Loucy (cell line): ENCODE results near the gene PMEL.

Experiments
- H2AFZ ChIP-seq: fragments of 200-600 bp; sonication (generic); 2 replicates; pipeline ENCODE4 v1.6.0; 2016; ENCODE audit warnings: antibody characterized with exemption, mild to moderate bottlenecking, low read length, moderate library complexity
- H3F3A ChIP-seq: fragments of 200-600 bp; 2 replicates; pipeline ENCODE4 v1.6.0; 2016; ENCODE audit warnings: antibody characterized with exemption, low read depth, mild to moderate bottlenecking
- H3K27me3 ChIP-seq: fragments of 200-600 bp; sonication (generic); 2 replicates; pipeline ENCODE4 v1.6.1; 2014; ENCODE audit warnings: low read length, mild to moderate bottlenecking; ENCODE audit not compliant: insufficient read depth, poor library complexity, severe bottlenecking
- H3K36me3 ChIP-seq: fragments of 200-600 bp; sonication (generic); 2 replicates; pipeline ENCODE4 v1.6.1; 2016; ENCODE audit warnings: low read length; ENCODE audit not compliant: insufficient read depth
- H3K4me1 ChIP-seq: fragments of 200-600 bp; sonication (generic); 2 replicates; pipeline ENCODE4 v1.5.1; 2014; ENCODE audit warnings: low read length, mild to moderate bottlenecking; ENCODE audit not compliant: insufficient read depth, poor library complexity, severe bottlenecking
- H3K4me2 ChIP-seq: fragments of 200-600 bp; sonication (generic); 2 replicates; pipeline ENCODE4 v1.6.0; 2014; ENCODE audit warnings: antibody characterized with exemption, low read length, low read depth, mild to moderate bottlenecking; ENCODE audit not compliant: poor library complexity, severe bottlenecking
- H3K4me3 ChIP-seq: fragments of 200-600 bp; sonication (generic); 2 replicates; pipeline ENCODE4 v1.5.1; 2014; ENCODE audit warnings: low read length, mild to moderate bottlenecking, mixed read lengths; ENCODE audit not compliant: poor library complexity, severe bottlenecking
- H3K79me2 ChIP-seq: fragments of 200-600 bp; sonication (generic); 2 replicates; pipeline ENCODE4 v1.6.1; 2014; ENCODE audit warnings: low read length; ENCODE audit not compliant: insufficient read depth
- H3K9ac ChIP-seq: fragments of 200-600 bp; sonication (generic); 2 replicates; pipeline ENCODE4 v1.6.0; 2014; ENCODE audit warnings: mild to moderate bottlenecking, low read depth, low read length, moderate library complexity; ENCODE audit not compliant: poor library complexity, severe bottlenecking
- H3K9me2 ChIP-seq: fragments of 200-600 bp; sonication (generic); replicated peaks from 2 replicates; pipeline ENCODE4 v1.6.1; 2016; ENCODE audit warnings: low read depth, low read length, mixed read lengths
- H3K9me3 ChIP-seq: fragments of 200-600 bp; sonication (generic); 2 replicates; pipeline ENCODE4 v1.6.1; 2014; ENCODE audit warnings: mild to moderate bottlenecking, antibody characterized with exemption, low read length, low read depth; ENCODE audit not compliant: insufficient read depth
- H4K20me1 ChIP-seq: fragments of 200-600 bp; sonication (generic); 2 replicates; pipeline ENCODE4 v1.6.0; 2014; ENCODE audit warnings: antibody characterized with exemption, low read length, mild to moderate bottlenecking; ENCODE audit not compliant: insufficient read depth, poor library complexity, severe bottlenecking
- EZH2phosphoT487 ChIP-seq: fragments of 200-600 bp; IDR thresholded peaks from 2 replicates; pipeline ENCODE4 v1.6.1; 2018; ENCODE audit warnings: antibody characterized with exemption, mild to moderate bottlenecking, moderate library complexity, borderline replicate concordance
- TF ChIP-seq, protein P1 (sequence below): fragments of 200-600 bp; sonication (generic); conservative IDR thresholded peaks from 2 replicates; pipeline ENCODE4 v1.5.1; 2014; ENCODE audit warnings: mild to moderate bottlenecking, antibody characterized with exemption, low read length

PMEL gene

DNA sequence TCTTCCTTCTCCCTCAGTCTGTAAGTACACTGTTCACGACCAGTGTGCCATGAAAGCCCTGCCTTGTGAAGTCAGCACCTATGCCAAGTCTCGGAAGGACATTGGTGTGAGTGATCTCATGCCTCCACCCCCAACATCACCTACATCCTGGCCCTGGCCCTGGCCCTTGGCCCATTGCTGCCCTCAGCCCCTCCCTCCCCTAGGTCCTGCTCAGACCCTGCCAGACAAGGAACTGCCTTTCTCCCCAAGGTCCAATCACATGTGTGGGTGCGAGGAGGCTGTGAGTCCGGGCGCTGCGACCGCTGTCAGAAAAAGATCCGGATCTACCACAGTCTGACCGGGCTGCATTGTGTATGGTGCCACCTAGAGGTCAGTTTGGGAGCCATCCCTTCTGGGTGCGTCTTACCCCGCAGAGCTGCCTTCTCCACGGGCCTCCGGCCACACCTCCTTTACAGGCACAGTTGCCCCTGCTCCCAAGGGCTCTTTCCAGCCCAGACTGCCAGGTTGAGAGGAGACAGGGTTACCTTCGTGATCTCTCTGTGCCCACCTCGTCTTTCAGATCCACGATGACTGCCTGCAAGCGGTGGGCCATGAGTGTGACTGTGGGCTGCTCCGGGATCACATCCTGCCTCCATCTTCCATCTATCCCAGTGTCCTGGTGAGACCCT is 25.6 kb downstream of the PMEL start:
- H3K4me2 ChIP-seq: peak overlapping the region; percentile 21
- no peak overlapping the region for H3K4me3 ChIP-seq
- H3K36me3 ChIP-seq: peaks cover 23% of the 10 kb centered on the region; the same call in 1 of the 2 replicates
- no peaks in the 10 kb centered on the region for H3K9me2 ChIP-seq
- 0 out of 2 replicates have a peak overlapping the region, but pooled peaks have one; percentile 2 for H2AFZ ChIP-seq
- H3K9me3 ChIP-seq: no peaks in the 10 kb centered on the region
- H3K27me3 ChIP-seq: no peaks in the 10 kb centered on the region
- H3K4me1 ChIP-seq: peaks cover 5% of the 10 kb centered on the region
- no peaks in the 10 kb centered on the region for H4K20me1 ChIP-seq
- no peaks in the 10 kb centered on the region for H3F3A ChIP-seq
- H3K79me2 ChIP-seq: no peaks in the 10 kb centered on the region
- no peak overlapping the region for H3K9ac ChIP-seq
- TF ChIP-seq, protein P1, sequence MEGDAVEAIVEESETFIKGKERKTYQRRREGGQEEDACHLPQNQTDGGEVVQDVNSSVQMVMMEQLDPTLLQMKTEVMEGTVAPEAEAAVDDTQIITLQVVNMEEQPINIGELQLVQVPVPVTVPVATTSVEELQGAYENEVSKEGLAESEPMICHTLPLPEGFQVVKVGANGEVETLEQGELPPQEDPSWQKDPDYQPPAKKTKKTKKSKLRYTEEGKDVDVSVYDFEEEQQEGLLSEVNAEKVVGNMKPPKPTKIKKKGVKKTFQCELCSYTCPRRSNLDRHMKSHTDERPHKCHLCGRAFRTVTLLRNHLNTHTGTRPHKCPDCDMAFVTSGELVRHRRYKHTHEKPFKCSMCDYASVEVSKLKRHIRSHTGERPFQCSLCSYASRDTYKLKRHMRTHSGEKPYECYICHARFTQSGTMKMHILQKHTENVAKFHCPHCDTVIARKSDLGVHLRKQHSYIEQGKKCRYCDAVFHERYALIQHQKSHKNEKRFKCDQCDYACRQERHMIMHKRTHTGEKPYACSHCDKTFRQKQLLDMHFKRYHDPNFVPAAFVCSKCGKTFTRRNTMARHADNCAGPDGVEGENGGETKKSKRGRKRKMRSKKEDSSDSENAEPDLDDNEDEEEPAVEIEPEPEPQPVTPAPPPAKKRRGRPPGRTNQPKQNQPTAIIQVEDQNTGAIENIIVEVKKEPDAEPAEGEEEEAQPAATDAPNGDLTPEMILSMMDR: peak; percentile 81
- no peak for TF ChIP-seq EZH2phosphoT487

DNA sequence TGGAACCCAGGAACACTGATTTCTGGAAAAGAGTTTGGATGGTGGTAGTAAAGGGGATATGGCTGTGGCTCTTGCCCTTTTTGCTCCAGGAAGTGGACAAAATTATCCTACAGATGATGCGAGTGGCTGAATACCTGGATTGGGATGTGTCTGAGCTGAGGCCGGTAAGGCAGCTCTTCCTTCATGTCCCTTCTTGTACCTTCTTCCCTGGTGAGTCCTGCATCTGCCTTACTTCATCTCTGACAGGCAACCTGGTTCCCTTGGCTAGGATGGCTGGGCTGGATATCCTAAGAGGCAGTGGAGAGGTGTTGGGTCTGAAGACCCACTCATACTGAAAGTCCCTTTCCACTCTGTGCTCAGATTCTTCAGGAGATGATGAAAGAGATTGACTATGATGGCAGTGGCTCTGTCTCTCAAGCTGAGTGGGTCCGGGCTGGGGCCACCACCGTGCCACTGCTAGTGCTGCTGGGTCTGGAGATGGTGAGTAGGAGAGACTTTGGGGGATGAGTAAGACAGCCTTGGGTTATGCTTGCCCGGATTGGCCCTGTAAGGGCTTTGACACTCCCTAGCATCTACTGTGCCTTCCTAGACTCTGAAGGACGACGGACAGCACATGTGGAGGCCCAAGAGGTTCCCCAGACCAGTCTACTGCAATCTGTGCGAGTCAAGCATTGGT is 26.9 kb downstream of the PMEL start:
- peaks cover 9% of the 10 kb centered on the region; the same call in 1 of the 2 replicates for H3K79me2 ChIP-seq
- H3K9ac ChIP-seq: no peak overlapping the region
- no peaks in the 10 kb centered on the region for H3F3A ChIP-seq
- H3K4me3 ChIP-seq: no peak overlapping the region
- H3K27me3 ChIP-seq: no peaks in the 10 kb centered on the region
- peaks cover 10% of the 10 kb centered on the region for H3K4me1 ChIP-seq
- H3K4me2 ChIP-seq: no peak overlapping the region
- H3K9me3 ChIP-seq: no peaks in the 10 kb centered on the region
- TF ChIP-seq, protein P1: no peak
- TF ChIP-seq EZH2phosphoT487: no peak
- H2AFZ ChIP-seq: no peak overlapping the region
- no peaks in the 10 kb centered on the region for H3K9me2 ChIP-seq
- peaks cover 22% of the 10 kb centered on the region; the same call in 1 of the 2 replicates for H3K36me3 ChIP-seq
- H4K20me1 ChIP-seq: no peaks in the 10 kb centered on the region

DNA sequence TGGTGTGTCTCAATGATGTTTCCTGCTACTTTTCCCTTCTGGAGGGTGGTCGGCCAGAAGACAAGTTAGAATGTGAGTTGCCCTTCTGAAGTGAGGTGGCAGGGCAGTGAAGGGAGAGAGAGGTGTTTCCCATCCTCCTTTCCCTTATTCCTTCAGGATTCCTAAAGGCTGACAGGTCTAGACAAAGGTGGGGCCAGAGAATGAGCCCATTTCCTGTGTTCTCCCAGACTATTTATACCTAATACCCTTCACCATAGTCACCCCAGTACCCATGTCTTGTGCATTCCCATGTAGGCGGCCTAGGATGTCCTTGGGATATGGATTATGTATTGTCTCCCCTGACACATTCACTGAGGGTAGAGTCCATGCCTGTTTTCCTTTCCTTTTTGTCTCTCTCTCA is 27.9 kb downstream of the PMEL start:
- H3K9me3 ChIP-seq: no peaks in the 10 kb centered on the region
- H3K4me1 ChIP-seq: peaks cover 18% of the 10 kb centered on the region
- peaks cover 4% of the 10 kb centered on the region for H4K20me1 ChIP-seq
- H3K27me3 ChIP-seq: no peaks in the 10 kb centered on the region
- H3K4me3 ChIP-seq: no peak overlapping the region
- H3K4me2 ChIP-seq: no peak overlapping the region
- H2AFZ ChIP-seq: no peak overlapping the region
- H3F3A ChIP-seq: no peaks in the 10 kb centered on the region
- no peak for TF ChIP-seq EZH2phosphoT487
- TF ChIP-seq, protein P1: no peak
- no peak overlapping the region for H3K9ac ChIP-seq
- H3K9me2 ChIP-seq: no peaks in the 10 kb centered on the region
- peaks cover 15% of the 10 kb centered on the region; the same call in 1 of the 2 replicates for H3K36me3 ChIP-seq
- peaks cover 19% of the 10 kb centered on the region for H3K79me2 ChIP-seq
